ENCODE data around the gene CCNY.

DNA sequence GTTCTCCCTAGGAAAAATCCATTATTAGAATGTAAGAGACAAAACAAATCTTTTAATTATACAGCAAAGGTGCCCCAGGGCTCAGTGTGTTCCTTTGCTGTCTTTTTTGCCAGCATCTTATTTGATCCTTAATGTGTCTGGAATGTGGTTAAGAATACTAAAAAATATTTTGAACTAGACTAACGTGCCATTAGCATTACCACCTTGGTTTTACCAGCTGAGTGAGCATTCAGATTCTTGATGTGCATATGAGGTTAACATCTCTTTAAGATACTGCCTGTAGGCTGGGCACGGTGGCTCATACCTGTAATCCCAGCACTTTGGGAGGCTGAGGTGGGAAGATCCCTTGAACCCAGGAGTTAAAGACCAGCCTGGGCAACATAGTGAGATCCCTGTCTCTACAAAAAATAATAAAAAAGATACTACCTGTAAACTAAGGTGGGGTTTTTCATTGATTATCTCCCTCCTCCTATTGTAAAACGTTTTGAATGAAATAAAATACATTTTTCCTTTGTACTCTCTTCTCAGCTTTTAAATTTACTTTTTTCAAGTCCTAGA is 96.6 kb downstream of the CCNY start:
- no peak for TF ChIP-seq EZH2 (optimal IDR thresholded peaks at IDR 0.05; ENCODE audit: low read depth, low read length)
- TF ChIP-seq, protein P1, sequence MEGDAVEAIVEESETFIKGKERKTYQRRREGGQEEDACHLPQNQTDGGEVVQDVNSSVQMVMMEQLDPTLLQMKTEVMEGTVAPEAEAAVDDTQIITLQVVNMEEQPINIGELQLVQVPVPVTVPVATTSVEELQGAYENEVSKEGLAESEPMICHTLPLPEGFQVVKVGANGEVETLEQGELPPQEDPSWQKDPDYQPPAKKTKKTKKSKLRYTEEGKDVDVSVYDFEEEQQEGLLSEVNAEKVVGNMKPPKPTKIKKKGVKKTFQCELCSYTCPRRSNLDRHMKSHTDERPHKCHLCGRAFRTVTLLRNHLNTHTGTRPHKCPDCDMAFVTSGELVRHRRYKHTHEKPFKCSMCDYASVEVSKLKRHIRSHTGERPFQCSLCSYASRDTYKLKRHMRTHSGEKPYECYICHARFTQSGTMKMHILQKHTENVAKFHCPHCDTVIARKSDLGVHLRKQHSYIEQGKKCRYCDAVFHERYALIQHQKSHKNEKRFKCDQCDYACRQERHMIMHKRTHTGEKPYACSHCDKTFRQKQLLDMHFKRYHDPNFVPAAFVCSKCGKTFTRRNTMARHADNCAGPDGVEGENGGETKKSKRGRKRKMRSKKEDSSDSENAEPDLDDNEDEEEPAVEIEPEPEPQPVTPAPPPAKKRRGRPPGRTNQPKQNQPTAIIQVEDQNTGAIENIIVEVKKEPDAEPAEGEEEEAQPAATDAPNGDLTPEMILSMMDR (IDR thresholded peaks at IDR 0.05; ENCODE audit: low read length) = no peak

Measured in MM.1S (cell line).